Measurements from ENCODE around the gene PSMB2.
"Not testable (repeated sequence)": the region's sequence is repeated elsewhere in the genome, so short reads cannot be mapped to it uniquely, and the experiment has no call there.

Gene PSMB2

GRCh38 chr1:35585281-35585680, 56.0 kb downstream of the PSMB2 start:
- H3K4me3 ChIP-seq (replicated peaks; ENCODE audit: low read depth, low read length) = no peak overlapping the region
- no peak for DNase-seq (ENCODE audit: extremely low read depth, low read depth)
- TF ChIP-seq, protein P1, sequence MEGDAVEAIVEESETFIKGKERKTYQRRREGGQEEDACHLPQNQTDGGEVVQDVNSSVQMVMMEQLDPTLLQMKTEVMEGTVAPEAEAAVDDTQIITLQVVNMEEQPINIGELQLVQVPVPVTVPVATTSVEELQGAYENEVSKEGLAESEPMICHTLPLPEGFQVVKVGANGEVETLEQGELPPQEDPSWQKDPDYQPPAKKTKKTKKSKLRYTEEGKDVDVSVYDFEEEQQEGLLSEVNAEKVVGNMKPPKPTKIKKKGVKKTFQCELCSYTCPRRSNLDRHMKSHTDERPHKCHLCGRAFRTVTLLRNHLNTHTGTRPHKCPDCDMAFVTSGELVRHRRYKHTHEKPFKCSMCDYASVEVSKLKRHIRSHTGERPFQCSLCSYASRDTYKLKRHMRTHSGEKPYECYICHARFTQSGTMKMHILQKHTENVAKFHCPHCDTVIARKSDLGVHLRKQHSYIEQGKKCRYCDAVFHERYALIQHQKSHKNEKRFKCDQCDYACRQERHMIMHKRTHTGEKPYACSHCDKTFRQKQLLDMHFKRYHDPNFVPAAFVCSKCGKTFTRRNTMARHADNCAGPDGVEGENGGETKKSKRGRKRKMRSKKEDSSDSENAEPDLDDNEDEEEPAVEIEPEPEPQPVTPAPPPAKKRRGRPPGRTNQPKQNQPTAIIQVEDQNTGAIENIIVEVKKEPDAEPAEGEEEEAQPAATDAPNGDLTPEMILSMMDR (IDR thresholded peaks at IDR 0.05; ENCODE audit: low read depth, low read length, missing control alignments) = no peak

- not testable (repeated sequence) for H3K4me3 ChIP-seq (replicated peaks; ENCODE audit: low read depth, low read length)
These were observed 59.7 kb downstream of the PSMB2 start for GRCh38 chr1:35581621-35582020.

GRCh38 chr1:35580949-35581388, 60.4 kb downstream of the PSMB2 start:
- DNase-seq (ENCODE audit: extremely low read depth, low read depth) = no peak
- no peak overlapping the region for H3K4me3 ChIP-seq (replicated peaks; ENCODE audit: low read depth, low read length)
- TF ChIP-seq, protein P1 (IDR thresholded peaks at IDR 0.05; ENCODE audit: low read depth, low read length, missing control alignments) = no peak

More at GRCh38 chr1:35581621-35582020, 59.7 kb downstream of the PSMB2 start:
- DNase-seq (ENCODE audit: extremely low read depth, low read depth) = not testable (repeated sequence)

- TF ChIP-seq, protein P1 (IDR thresholded peaks at IDR 0.05; ENCODE audit: low read depth, low read length, missing control alignments) = no peak
- no peak for DNase-seq (ENCODE audit: extremely low read depth, low read depth)
- H3K4me3 ChIP-seq (replicated peaks; ENCODE audit: low read depth, low read length) = no peak overlapping the region
These were observed 64.0 kb downstream of the PSMB2 start for GRCh38 chr1:35577071-35577998.

- H3K4me3 ChIP-seq (replicated peaks; ENCODE audit: low read depth, low read length) = not testable (repeated sequence)
These were observed 64.6 kb downstream of the PSMB2 start for GRCh38 chr1:35576766-35577070.

GRCh38 chr1:35576061-35576765, 65.1 kb downstream of the PSMB2 start:
- TF ChIP-seq, protein P1 (IDR thresholded peaks at IDR 0.05; ENCODE audit: low read depth, low read length, missing control alignments) = no peak
- no peak for DNase-seq (ENCODE audit: extremely low read depth, low read depth)
- no peak overlapping the region for H3K4me3 ChIP-seq (replicated peaks; ENCODE audit: low read depth, low read length)

More at GRCh38 chr1:35576766-35577070, 64.6 kb downstream of the PSMB2 start:
- not testable (repeated sequence) for DNase-seq (ENCODE audit: extremely low read depth, low read depth)

DNA sequence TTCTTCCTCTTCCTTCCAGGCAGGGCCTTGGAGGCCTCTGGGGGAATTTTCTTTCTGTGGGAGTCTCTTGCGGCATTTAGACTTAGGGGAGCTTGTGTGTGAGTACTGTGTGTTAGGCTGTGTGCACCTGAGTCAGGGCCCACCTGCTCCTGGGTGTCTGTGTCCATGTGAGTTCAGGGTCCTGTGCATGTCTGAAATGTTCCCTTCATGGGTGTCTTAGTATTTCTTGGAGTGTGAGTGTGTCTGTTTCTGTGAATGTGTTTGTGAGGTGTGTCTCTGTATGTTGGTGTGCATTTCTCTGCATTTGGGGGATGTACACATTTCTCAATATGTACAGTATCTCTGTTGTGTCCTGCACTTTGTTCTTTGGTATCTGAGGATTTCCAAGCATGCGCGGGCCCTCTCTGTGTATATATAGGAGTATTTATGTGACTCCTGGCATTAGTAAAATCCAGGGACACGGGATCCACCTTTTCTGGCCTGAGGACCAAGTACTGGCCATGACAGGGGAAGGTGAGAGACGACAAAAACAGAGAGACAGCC, 65.8 kb downstream of the PSMB2 start:
- no peak overlapping the region for H3K4me3 ChIP-seq (replicated peaks; ENCODE audit: low read depth, low read length)
- no peak for DNase-seq (ENCODE audit: extremely low read depth, low read depth)
- TF ChIP-seq, protein P1 (IDR thresholded peaks at IDR 0.05; ENCODE audit: low read depth, low read length, missing control alignments) = no peak
